HG03060 (cell line): ENCODE data around the gene BBS4.

ENCODE experiments used
- ATAC-seq: cut with Tn5 transposase; IDR thresholded peaks from one replicate; pipeline ENCODE4 v1.9.1; 2021; ENCODE audit warnings: low read depth, moderate number of reproducible peaks; ENCODE audit not compliant: unreplicated experiment

The BBS4 gene

DNA sequence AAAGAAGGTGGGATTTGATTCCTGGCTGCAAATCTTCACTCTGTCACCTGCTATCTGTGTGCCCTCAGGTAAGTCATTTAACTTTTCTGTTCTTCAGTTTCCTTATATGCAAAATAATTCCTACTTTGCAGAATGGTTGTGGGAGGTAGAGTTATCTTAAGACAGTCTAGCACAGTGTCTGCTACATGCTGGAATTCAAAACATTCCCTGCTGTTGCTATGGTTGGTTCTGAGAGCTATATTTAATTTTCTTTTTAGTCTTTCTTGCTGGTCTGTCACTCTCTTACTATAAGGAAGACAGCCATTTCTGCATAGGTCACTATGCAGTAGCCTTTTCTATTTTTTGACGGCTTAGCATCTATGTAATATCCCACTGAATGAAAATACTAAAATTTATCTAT lies 101.5 kb downstream of the BBS4 start:
- ATAC-seq = no peak
